K562 (cell line): ENCODE data around the gene S100P. TPM values are rescaled to one million over a fixed set of nuclear protein-coding genes. Genes with fewer than 3 reads are reported as not detected.

Experiments
- ARHGAP35 ChIP-seq: fragments of 450-650 bp; IDR thresholded peaks from 2 replicates; pipeline ENCODE4 v1.6.1; 2018; ENCODE audit not compliant: partially characterized antibody
- CBX8 ChIP-seq: fragments of 200-600 bp; sonication (generic); IDR thresholded peaks from 2 replicates; pipeline ENCODE4 v1.6.1; 2012; ENCODE audit warnings: borderline replicate concordance, mixed run types, low read depth, mild to moderate bottlenecking, moderate library complexity, mixed read lengths, low read length, control low read depth, inconsistent platforms; ENCODE audit not compliant: poor library complexity, severe bottlenecking; ENCODE audit errors: extremely low read depth
- DPF2 ChIP-seq: fragments of 450-650 bp; IDR thresholded peaks from 2 replicates; pipeline ENCODE4 v1.6.1; 2016
- EGR1 ChIP-seq: fragments of 450-650 bp; conservative IDR thresholded peaks from 2 replicates; pipeline ENCODE4 v1.6.1; 2017; ENCODE audit warnings: mild to moderate bottlenecking
- EP400 ChIP-seq: fragments of 450-650 bp; IDR thresholded peaks from 2 replicates; pipeline ENCODE4 v1.6.1; 2017; ENCODE audit warnings: antibody characterized with exemption, mild to moderate bottlenecking, moderate library complexity
- NFE2L1 ChIP-seq: fragments of 450-650 bp; IDR thresholded peaks from 2 replicates; pipeline ENCODE4 v1.6.1; 2016; ENCODE audit warnings: missing genetic modification characterization, low read depth, mild to moderate bottlenecking, missing compliant biosample characterization, moderate library complexity, borderline replicate concordance
- NR2C2 ChIP-seq, 2 experiments: fragments of 200-800 bp in 1 of 2; sonication (Bioruptor generic) in 1 of 2; sonication (generic) in 1 of 2; formaldehyde crosslinking in 1 of 2; IDR thresholded peaks; 2 replicates each; pipeline versions ENCODE4 v1.6.1 to v1.8.0; 2016 to 2022; ENCODE audit warnings: mild to moderate bottlenecking in 1 of 2, missing compliant biosample characterization in 1 of 2, missing genetic modification characterization in 1 of 2, missing genetic modification reagents in 1 of 2
- POLR2G ChIP-seq: fragments of 200-400 bp; formaldehyde crosslinking; IDR thresholded peaks from 2 replicates; pipeline ENCODE4 v1.6.1; 2017; ENCODE audit warnings: low read depth, mild to moderate bottlenecking, antibody characterized with exemption, low read length, moderate library complexity
- PPARD ChIP-seq: fragments of 250-450 bp; sonication (Bioruptor Pico); IDR thresholded peaks from 2 replicates; pipeline ENCODE4 v1.8.0; 2022; ENCODE audit warnings: inconsistent platforms, mild to moderate bottlenecking, moderate library complexity
- ZFPM2 ChIP-seq: fragments of 250-450 bp; sonication (Bioruptor Pico); IDR thresholded peaks from 2 replicates; pipeline ENCODE4 v1.5.1; 2022; ENCODE audit warnings: mild to moderate bottlenecking
- ZNF551 ChIP-seq: fragments of 250-450 bp; sonication (Bioruptor Pico); IDR thresholded peaks from 2 replicates; pipeline ENCODE4 v1.5.0; 2021; ENCODE audit warnings: mild to moderate bottlenecking, moderate library complexity
- polyA plus RNA-seq, 8 experiments: library from polyadenylated mRNA; depleted of rRNA in 4 of 8; stranded (reverse) in 5 of 8; unstranded in 3 of 8; fragments of >200 nt; fragmentation: Nextera tagmentation in 2 of 8; fragmentation: Illumina TruSeq in 1 of 8; extraction: Ambion mirVana in 2 of 8; extraction: Trizol in 1 of 8; gene quantifications; 2 replicates each; pipeline versions ENCODE4 v1.2.1 to v1.2.3, GENCODE V29; 2011 to 2014; ENCODE audit warnings: inconsistent platforms in 1 of 8, missing spikeins in 1 of 8
- total RNA-seq, 7 experiments: library from RNA; depleted of rRNA in 6 of 7; stranded (reverse); fragments of >200 nt in 6 of 7; fragmentation: Illumina TruSeq in 2 of 7; extraction: Trizol in 2 of 7; gene quantifications; 2 replicates each; pipeline versions ENCODE4 v1.2.1 to v1.2.3, GENCODE V29; 2011 to 2021; ENCODE audit warnings: low replicate concordance in 1 of 7
- TF ChIP-seq, protein P1 (sequence below): fragments of 250-450 bp; sonication (Bioruptor Pico); IDR thresholded peaks from 2 replicates; pipeline ENCODE4 v1.5.0; 2022; ENCODE audit warnings: mild to moderate bottlenecking
- TF ChIP-seq, protein P2 (sequence below): IDR thresholded peaks from 2 replicates; pipeline ENCODE4 v1.6.1; 2014; ENCODE audit warnings: antibody characterized with exemption
- TF ChIP-seq, protein P3 (sequence below): sonication (generic); formaldehyde crosslinking; IDR thresholded peaks from 2 replicates; pipeline ENCODE4 v1.8.0; 2023; ENCODE audit warnings: missing genetic modification reagents, mild to moderate bottlenecking, borderline replicate concordance
- TF ChIP-seq, protein P4 (sequence below): fragments of 450-650 bp; IDR thresholded peaks from 2 replicates; pipeline ENCODE4 v1.7.0; 2016; ENCODE audit warnings: borderline replicate concordance

The S100P gene
- total and polyA plus RNA-seq, 9 of the 15 experiments (the other 6 are each of a cell fraction or from before 2014, with no cell fraction given) = 4.1 to 23.8 (median 7.5) TPM

DNA sequence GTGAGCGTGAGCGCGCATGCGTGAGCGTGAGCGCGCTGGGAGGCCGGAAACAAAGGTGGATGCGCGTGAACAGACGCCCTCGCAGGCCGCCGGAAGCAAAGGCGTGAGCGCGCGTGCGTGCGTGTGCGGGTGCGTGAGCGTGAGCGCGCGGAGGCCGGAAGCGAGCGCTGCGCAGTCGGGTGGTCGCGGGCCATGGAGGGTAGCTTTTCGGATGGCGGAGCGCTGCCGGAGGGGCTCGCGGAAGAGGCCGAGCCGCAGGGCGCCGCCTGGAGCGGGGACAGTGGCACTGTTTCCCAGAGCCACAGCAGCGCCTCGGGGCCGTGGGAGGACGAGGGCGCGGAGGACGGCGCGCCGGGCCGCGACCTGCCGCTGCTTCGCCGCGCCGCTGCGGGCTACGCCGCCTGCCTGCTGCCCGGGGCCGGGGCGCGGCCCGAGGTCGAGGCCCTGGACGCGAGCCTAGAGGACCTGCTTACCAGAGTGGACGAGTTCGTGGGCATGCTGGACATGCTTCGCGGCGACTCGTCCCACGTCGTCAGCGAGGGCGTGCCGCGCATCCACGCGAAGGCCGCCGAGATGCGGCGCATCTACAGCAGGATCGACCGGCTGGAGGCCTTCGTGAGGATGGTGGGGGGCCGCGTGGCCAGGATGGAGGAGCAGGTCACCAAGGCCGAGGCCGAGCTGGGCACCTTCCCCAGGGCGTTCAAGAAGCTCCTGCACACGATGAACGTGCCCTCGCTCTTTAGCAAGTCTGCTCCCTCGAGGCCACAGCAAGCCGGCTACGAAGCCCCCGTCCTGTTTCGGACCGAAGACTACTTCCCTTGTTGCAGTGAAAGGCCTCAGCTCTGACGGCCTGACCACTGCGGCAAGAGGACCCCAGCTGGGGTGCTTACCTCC, 22.6 kb downstream of the S100P start, which contains the start of gene BLOC1S4 (continued):
- TF ChIP-seq, protein P1, sequence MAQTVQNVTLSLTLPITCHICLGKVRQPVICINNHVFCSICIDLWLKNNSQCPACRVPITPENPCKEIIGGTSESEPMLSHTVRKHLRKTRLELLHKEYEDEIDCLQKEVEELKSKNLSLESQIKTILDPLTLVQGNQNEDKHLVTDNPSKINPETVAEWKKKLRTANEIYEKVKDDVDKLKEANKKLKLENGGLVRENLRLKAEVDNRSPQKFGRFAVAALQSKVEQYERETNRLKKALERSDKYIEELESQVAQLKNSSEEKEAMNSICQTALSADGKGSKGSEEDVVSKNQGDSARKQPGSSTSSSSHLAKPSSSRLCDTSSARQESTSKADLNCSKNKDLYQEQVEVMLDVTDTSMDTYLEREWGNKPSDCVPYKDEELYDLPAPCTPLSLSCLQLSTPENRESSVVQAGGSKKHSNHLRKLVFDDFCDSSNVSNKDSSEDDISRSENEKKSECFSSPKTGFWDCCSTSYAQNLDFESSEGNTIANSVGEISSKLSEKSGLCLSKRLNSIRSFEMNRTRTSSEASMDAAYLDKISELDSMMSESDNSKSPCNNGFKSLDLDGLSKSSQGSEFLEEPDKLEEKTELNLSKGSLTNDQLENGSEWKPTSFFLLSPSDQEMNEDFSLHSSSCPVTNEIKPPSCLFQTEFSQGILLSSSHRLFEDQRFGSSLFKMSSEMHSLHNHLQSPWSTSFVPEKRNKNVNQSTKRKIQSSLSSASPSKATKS (CRISPR knock-in tag) = no peak
- TF ChIP-seq DPF2 = no peak
- peak; percentile 26; the same call in 1 of the 2 replicates for TF ChIP-seq ZFPM2 (CRISPR knock-in tag)
- peak; percentile 87 for TF ChIP-seq EGR1
- TF ChIP-seq, protein P2, sequence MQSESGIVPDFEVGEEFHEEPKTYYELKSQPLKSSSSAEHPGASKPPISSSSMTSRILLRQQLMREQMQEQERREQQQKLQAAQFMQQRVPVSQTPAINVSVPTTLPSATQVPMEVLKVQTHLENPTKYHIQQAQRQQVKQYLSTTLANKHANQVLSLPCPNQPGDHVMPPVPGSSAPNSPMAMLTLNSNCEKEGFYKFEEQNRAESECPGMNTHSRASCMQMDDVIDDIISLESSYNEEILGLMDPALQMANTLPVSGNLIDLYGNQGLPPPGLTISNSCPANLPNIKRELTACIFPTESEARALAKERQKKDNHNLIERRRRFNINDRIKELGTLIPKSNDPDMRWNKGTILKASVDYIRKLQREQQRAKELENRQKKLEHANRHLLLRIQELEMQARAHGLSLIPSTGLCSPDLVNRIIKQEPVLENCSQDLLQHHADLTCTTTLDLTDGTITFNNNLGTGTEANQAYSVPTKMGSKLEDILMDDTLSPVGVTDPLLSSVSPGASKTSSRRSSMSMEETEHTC = no peak
- TF ChIP-seq NFE2L1 (tag) = no peak
- no peak for TF ChIP-seq ZNF551
- TF ChIP-seq EP400 = peak; percentile 57
- TF ChIP-seq, protein P3, sequence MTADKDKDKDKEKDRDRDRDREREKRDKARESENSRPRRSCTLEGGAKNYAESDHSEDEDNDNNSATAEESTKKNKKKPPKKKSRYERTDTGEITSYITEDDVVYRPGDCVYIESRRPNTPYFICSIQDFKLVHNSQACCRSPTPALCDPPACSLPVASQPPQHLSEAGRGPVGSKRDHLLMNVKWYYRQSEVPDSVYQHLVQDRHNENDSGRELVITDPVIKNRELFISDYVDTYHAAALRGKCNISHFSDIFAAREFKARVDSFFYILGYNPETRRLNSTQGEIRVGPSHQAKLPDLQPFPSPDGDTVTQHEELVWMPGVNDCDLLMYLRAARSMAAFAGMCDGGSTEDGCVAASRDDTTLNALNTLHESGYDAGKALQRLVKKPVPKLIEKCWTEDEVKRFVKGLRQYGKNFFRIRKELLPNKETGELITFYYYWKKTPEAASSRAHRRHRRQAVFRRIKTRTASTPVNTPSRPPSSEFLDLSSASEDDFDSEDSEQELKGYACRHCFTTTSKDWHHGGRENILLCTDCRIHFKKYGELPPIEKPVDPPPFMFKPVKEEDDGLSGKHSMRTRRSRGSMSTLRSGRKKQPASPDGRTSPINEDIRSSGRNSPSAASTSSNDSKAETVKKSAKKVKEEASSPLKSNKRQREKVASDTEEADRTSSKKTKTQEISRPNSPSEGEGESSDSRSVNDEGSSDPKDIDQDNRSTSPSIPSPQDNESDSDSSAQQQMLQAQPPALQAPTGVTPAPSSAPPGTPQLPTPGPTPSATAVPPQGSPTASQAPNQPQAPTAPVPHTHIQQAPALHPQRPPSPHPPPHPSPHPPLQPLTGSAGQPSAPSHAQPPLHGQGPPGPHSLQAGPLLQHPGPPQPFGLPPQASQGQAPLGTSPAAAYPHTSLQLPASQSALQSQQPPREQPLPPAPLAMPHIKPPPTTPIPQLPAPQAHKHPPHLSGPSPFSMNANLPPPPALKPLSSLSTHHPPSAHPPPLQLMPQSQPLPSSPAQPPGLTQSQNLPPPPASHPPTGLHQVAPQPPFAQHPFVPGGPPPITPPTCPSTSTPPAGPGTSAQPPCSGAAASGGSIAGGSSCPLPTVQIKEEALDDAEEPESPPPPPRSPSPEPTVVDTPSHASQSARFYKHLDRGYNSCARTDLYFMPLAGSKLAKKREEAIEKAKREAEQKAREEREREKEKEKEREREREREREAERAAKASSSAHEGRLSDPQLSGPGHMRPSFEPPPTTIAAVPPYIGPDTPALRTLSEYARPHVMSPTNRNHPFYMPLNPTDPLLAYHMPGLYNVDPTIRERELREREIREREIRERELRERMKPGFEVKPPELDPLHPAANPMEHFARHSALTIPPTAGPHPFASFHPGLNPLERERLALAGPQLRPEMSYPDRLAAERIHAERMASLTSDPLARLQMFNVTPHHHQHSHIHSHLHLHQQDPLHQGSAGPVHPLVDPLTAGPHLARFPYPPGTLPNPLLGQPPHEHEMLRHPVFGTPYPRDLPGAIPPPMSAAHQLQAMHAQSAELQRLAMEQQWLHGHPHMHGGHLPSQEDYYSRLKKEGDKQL (CRISPR knock-in tag) = no peak
- TF ChIP-seq, protein P4, sequence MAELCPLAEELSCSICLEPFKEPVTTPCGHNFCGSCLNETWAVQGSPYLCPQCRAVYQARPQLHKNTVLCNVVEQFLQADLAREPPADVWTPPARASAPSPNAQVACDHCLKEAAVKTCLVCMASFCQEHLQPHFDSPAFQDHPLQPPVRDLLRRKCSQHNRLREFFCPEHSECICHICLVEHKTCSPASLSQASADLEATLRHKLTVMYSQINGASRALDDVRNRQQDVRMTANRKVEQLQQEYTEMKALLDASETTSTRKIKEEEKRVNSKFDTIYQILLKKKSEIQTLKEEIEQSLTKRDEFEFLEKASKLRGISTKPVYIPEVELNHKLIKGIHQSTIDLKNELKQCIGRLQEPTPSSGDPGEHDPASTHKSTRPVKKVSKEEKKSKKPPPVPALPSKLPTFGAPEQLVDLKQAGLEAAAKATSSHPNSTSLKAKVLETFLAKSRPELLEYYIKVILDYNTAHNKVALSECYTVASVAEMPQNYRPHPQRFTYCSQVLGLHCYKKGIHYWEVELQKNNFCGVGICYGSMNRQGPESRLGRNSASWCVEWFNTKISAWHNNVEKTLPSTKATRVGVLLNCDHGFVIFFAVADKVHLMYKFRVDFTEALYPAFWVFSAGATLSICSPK = no peak
- no peak for TF ChIP-seq NR2C2 (CRISPR knock-in tag; IDR thresholded peaks at IDR 0.05)
- TF ChIP-seq NR2C2 (tag; IDR thresholded peaks at IDR 0.05) = peak; percentile 78
- no peak for TF ChIP-seq ARHGAP35
- TF ChIP-seq POLR2G = peak; percentile 90
- no peak for TF ChIP-seq PPARD (CRISPR knock-in tag)
- no peak for TF ChIP-seq CBX8
